ENCODE measurements around the gene CLP1.

- TF ChIP-seq CTCF (IDR thresholded peaks at IDR 0.05; ENCODE audit: insufficient read depth, low read length) (no peak), POLR2AphosphoS5 (IDR thresholded peaks at IDR 0.05; ENCODE audit: low read depth) (no peak)
Observed at GRCh38 chr11:57646799-57647303, 10.7 kb upstream of the CLP1 start.
